Islet of Langerhans (tissue), 1 donor: ENCODE results near the gene SLAMF8.

ENCODE experiments used
- FAIRE-seq: peaks from one replicate; lab custom pipeline; 2011; peaks lifted over from hg19 to GRCh38; lab: Jason Lieb, UNC

The SLAMF8 gene

GRCh38 chr1:159821171-159821867, 5.4 kb upstream of the SLAMF8 start:
- FAIRE-seq: no peak

- FAIRE-seq: no peak
Measured at GRCh38 chr1:159823406-159823805, 3.3 kb upstream of the SLAMF8 start.

GRCh38 chr1:159825564-159825963, 1.1 kb upstream of the SLAMF8 start:
- FAIRE-seq: no peak

GRCh38 chr1:159827102-159827490, 423 bp downstream of the SLAMF8 start:
- no peak for FAIRE-seq

- FAIRE-seq: no peak
Measured at GRCh38 chr1:159827549-159827948, 876 bp downstream of the SLAMF8 start.

GRCh38 chr1:159828176-159828575, 1.5 kb downstream of the SLAMF8 start:
- no peak for FAIRE-seq

GRCh38 chr1:159828581-159829272, 2.1 kb downstream of the SLAMF8 start:
- FAIRE-seq: no peak

- no peak for FAIRE-seq
Measured at GRCh38 chr1:159829273-159829634, 2.6 kb downstream of the SLAMF8 start.

GRCh38 chr1:159829822-159830465, 3.3 kb downstream of the SLAMF8 start:
- no peak for FAIRE-seq

GRCh38 chr1:159830722-159831121, 4.0 kb downstream of the SLAMF8 start:
- no peak for FAIRE-seq

- no peak for FAIRE-seq
Measured at GRCh38 chr1:159831412-159832141, 4.9 kb downstream of the SLAMF8 start.

- FAIRE-seq: no peak
Measured at GRCh38 chr1:159832309-159832708, 5.6 kb downstream of the SLAMF8 start.

- no peak for FAIRE-seq
Measured at GRCh38 chr1:159835356-159835755, 8.7 kb downstream of the SLAMF8 start.

GRCh38 chr1:159835862-159836525, 9.3 kb downstream of the SLAMF8 start:
- FAIRE-seq: no peak

- FAIRE-seq: no peak
Measured at GRCh38 chr1:159838715-159839114, 12.0 kb downstream of the SLAMF8 start.

GRCh38 chr1:159839116-159839849, 12.6 kb downstream of the SLAMF8 start:
- FAIRE-seq: no peak

GRCh38 chr1:159841749-159842148, 15.1 kb downstream of the SLAMF8 start:
- no peak for FAIRE-seq

- FAIRE-seq: no peak
Measured at GRCh38 chr1:159843459-159843858, 16.8 kb downstream of the SLAMF8 start.

- FAIRE-seq: peak; percentile 24
Measured at GRCh38 chr1:159845751-159846629, 19.3 kb downstream of the SLAMF8 start.

GRCh38 chr1:159847231-159847630, 20.6 kb downstream of the SLAMF8 start:
- FAIRE-seq: no peak

- FAIRE-seq: no peak
Measured at GRCh38 chr1:159848326-159848725, 21.7 kb downstream of the SLAMF8 start.
